Limb (tissue), 2 donors: ENCODE measurements around the gene GRK5.
"Not testable (repeated sequence)": the region's sequence is repeated elsewhere in the genome, so short reads cannot be mapped to it uniquely, and the experiment has no call there.

Experiments used
- DNase-seq, 2 donors: peaks; one replicate each; pipeline ENCODE4 v3.0.0-alpha.2; 2016; ENCODE audit errors: extremely low spot score in 2 of 2

GRK5 gene

GRCh38 chr10:119273413-119273812 is 66.0 kb downstream of the GRK5 start:
- no peak for DNase-seq

GRCh38 chr10:119274519-119275045 is 67.2 kb downstream of the GRK5 start:
- DNase-seq = no peak

- no peak for DNase-seq
These were observed 67.7 kb downstream of the GRK5 start for GRCh38 chr10:119275085-119275484.

GRCh38 chr10:119276194-119276593 is 68.8 kb downstream of the GRK5 start:
- not testable (repeated sequence) for DNase-seq

- DNase-seq = no peak
These were observed 70.8 kb downstream of the GRK5 start for GRCh38 chr10:119278126-119278709.

- DNase-seq = no peak
These were observed 72.1 kb downstream of the GRK5 start for GRCh38 chr10:119279441-119279840.

- peak in 1 of 2 donors; percentile 62 for DNase-seq
These were observed 74.3 kb downstream of the GRK5 start for GRCh38 chr10:119281581-119282071.

GRCh38 chr10:119282446-119282845 is 75.1 kb downstream of the GRK5 start:
- no peak for DNase-seq

- no peak for DNase-seq
These were observed 76.0 kb downstream of the GRK5 start for GRCh38 chr10:119283387-119283786.

- no peak for DNase-seq
These were observed 76.4 kb downstream of the GRK5 start for GRCh38 chr10:119283818-119284217.

- DNase-seq = no peak
These were observed 77.3 kb downstream of the GRK5 start for GRCh38 chr10:119284679-119285096.

- DNase-seq = no peak
These were observed 78.3 kb downstream of the GRK5 start for GRCh38 chr10:119285495-119286267.

- DNase-seq = no peak
These were observed 79.1 kb downstream of the GRK5 start for GRCh38 chr10:119286516-119286915.

GRCh38 chr10:119286983-119287633 is 79.7 kb downstream of the GRK5 start:
- DNase-seq = no peak

- no peak for DNase-seq
These were observed 81.2 kb downstream of the GRK5 start for GRCh38 chr10:119288574-119289001.

- no peak for DNase-seq
These were observed 82.0 kb downstream of the GRK5 start for GRCh38 chr10:119289227-119289920.

GRCh38 chr10:119290301-119291048 is 83.1 kb downstream of the GRK5 start:
- DNase-seq = no peak

- no peak for DNase-seq
These were observed 84.0 kb downstream of the GRK5 start for GRCh38 chr10:119291223-119291900.

GRCh38 chr10:119292968-119293760 is 85.8 kb downstream of the GRK5 start:
- no peak for DNase-seq
